HuH-7.5 (cell line): ENCODE measurements around the gene UCN.
"Not testable (repeated sequence)": the region's sequence is repeated elsewhere in the genome, so short reads cannot be mapped to it uniquely, and the experiment has no call there.

Experiments
- DNase-seq: peaks from one replicate; pipeline ENCODE4 v3.0.0; 2011; ENCODE audit warnings: low spot score

The UCN gene

GRCh38 chr2:27314709-27315108, 6.5 kb upstream of the UCN start:
- no peak for DNase-seq

GRCh38 chr2:27313882-27314645, 5.8 kb upstream of the UCN start:
- DNase-seq: no peak

GRCh38 chr2:27312152-27312551, 3.9 kb upstream of the UCN start:
- DNase-seq: no peak

- DNase-seq: no peak
These were observed 1.4 kb upstream of the UCN start for GRCh38 chr2:27309651-27310050.

- no peak for DNase-seq
These were observed 493 bp downstream of the UCN start for GRCh38 chr2:27307545-27308358.

- DNase-seq: no peak
These were observed 1.0 kb downstream of the UCN start for GRCh38 chr2:27307287-27307544.

- DNase-seq: no peak
These were observed 1.5 kb downstream of the UCN start for GRCh38 chr2:27306573-27307286.

- DNase-seq: no peak
These were observed 2.1 kb downstream of the UCN start for GRCh38 chr2:27306136-27306535.

GRCh38 chr2:27305516-27305915, 2.7 kb downstream of the UCN start:
- DNase-seq: no peak

- DNase-seq: no peak
These were observed 3.6 kb downstream of the UCN start for GRCh38 chr2:27304488-27305240.

- peak; percentile 73 for DNase-seq
These were observed 4.9 kb downstream of the UCN start for GRCh38 chr2:27303093-27304025.

GRCh38 chr2:27300606-27301005, 7.6 kb downstream of the UCN start:
- not testable (repeated sequence) for DNase-seq

GRCh38 chr2:27298391-27299080, 9.7 kb downstream of the UCN start:
- DNase-seq: no peak

- no peak for DNase-seq
These were observed 11.1 kb downstream of the UCN start for GRCh38 chr2:27297195-27297594.

- no peak for DNase-seq
These were observed 11.8 kb downstream of the UCN start for GRCh38 chr2:27296481-27296880.

- no peak for DNase-seq
These were observed 13.3 kb downstream of the UCN start for GRCh38 chr2:27294928-27295327.

- no peak for DNase-seq
These were observed 16.4 kb downstream of the UCN start for GRCh38 chr2:27291865-27292264.

- no peak for DNase-seq
These were observed 17.7 kb downstream of the UCN start for GRCh38 chr2:27290549-27290948.

- no peak for DNase-seq
These were observed 19.6 kb downstream of the UCN start for GRCh38 chr2:27288610-27289009.

GRCh38 chr2:27285481-27285880, 22.8 kb downstream of the UCN start:
- DNase-seq: no peak

GRCh38 chr2:27284996-27285395, 23.2 kb downstream of the UCN start:
- DNase-seq: no peak
